ENCODE data around the gene MAEA.

MAEA gene

DNA sequence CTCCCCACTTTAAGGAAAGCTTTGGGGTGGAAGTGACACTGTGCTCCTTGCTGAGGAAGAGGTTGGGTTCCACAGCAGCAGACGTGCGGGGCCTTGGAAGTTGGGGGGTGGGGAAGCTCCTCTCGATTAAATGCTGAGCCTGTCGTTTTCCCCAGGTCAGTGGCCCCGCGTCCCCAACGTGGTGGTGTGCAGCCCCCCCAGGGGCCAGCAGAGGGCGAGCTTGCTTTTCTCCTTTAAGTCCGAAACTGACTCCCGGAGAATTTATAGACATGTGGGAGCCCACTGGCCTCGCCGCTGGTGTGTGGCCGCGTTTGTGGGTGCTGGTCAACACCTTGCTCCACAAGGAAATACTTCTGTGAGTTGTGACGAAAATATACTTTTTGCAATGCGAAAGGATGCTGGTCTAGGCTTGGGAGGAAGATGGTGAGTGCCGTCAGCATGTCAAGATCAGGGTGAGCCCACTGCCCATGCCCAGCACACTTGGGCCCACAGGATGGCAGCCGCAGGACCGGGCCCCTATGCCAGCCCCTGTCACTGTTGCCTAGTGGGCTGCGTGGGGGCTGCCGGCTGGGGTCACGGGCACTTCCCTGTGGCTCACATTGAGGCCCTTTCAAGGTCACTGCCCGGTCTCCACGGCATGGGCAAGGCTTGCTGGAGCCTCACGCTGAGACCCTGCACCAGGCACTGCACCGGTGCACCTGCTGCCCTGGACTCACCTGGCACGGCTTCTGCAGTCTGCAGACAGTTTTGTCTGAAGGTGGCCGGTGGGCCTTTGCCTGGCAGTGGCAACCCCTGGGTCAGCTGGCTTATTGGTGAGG is 66.7 kb downstream of the MAEA start:
- no peak overlapping the region for H3K4me3 ChIP-seq (ENCODE audit: low read length)
- no peak overlapping the region for H3K4me2 ChIP-seq (ENCODE audit: low read length)
- H3K9ac ChIP-seq (ENCODE audit: low read depth, low read length) = no peak overlapping the region
- peaks cover 48% of the 10 kb centered on the region for H3K36me3 ChIP-seq (ENCODE audit: insufficient read depth, low read length)
- H3K27me3 ChIP-seq (ENCODE audit: control insufficient read depth, insufficient read depth, low read length) = no peaks in the 10 kb centered on the region
- H3K9me3 ChIP-seq (replicated peaks; ENCODE audit: low read length) = no peaks in the 10 kb centered on the region
- H3K4me1 ChIP-seq (ENCODE audit: control insufficient read depth, insufficient read depth, low read length) = peaks cover 6% of the 10 kb centered on the region

DNA sequence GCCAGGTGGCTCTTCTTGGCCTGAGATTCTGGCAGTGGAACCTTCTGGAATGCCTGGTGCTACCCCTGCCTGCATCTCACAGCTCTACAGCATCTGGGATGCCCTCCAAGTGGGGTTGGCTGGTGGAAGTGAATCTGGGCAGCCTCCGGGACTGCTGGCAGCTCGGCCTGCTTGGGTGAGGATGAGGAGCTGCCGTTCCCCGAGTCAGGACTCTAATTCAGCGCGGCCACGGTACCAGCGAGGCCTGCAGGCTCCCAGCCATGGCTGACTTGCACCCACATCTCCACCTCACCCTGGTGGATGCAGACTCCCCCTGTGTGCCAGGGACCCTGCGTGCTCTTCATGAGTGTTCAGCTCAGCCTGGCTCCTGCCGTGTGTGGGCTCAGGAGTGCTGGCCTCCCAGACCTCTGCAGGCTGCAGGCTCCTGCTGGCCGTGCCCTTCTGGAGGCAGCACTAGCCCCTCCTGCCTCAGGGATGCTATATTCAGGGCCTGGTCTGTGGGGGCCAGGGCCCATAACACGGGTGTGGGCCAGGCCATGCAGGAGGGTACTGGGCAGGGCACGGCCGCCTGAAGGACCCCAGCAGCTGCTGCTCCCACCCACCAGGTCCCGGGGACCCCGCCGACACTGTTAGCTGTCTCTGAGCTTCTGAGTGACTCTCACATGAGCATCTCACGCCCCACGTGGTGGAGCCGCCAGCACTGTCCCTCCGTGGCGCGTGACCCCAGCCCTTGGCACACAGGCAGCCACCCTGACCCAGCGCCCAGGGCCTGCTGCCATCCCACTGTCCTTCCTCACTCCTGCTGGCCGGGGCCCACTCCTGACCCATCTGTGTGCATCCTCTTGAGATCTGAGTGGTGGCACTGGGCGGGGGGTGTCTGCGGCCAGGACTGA is 67.9 kb downstream of the MAEA start:
- Histone ChIP-seq H3K36me3 (ENCODE audit: insufficient read depth, low read length) (peaks cover 41% of the 10 kb centered on the region), H3K4me3 (ENCODE audit: low read length) (no peak overlapping the region), H3K4me1 (ENCODE audit: control insufficient read depth, insufficient read depth, low read length) (peaks cover 4% of the 10 kb centered on the region), H3K9me3 (replicated peaks; ENCODE audit: low read length) (no peaks in the 10 kb centered on the region), H3K27me3 (ENCODE audit: control insufficient read depth, insufficient read depth, low read length) (no peaks in the 10 kb centered on the region), H3K4me2 (ENCODE audit: low read length) (no peak overlapping the region), H3K9ac (ENCODE audit: low read depth, low read length) (no peak overlapping the region)

DNA sequence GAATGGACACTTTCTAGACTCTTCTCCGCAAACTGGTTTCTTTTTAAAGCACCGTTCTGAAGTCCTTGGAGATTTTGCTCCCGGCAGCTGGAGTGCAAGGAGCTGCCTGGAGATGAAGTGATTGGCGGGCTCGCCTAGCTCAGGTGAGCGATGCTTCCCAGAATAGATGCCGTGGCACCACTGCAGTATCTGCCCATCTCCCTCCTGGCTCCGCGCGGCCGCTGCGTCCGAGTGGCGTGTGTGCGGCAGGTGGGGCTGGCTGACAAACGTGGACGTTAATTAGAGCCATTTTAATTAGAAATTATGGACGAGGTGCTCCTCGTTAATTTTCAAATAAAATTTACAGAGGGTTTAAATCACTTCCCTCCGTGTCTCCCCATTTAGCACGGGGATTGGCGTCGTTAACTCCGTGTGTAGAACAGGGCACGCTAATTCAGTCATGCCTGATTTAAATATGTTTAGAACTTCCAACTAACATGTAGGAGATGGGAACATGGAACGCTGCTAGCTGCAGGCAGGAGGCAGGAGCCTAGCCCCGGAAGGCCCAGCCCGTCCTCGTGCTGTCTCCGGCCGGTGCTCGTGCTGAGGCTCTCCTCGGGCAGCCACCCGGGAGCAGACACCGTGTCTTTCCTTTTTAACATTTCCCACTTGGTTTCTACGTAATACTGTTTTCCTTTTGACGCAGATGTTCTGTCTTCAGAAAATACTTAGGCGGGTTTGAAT is 68.9 kb downstream of the MAEA start:
- Histone ChIP-seq H3K9me3 (replicated peaks; ENCODE audit: low read length) (no peaks in the 10 kb centered on the region), H3K27me3 (ENCODE audit: control insufficient read depth, insufficient read depth, low read length) (no peaks in the 10 kb centered on the region), H3K36me3 (ENCODE audit: insufficient read depth, low read length) (peaks cover 32% of the 10 kb centered on the region), H3K4me1 (ENCODE audit: control insufficient read depth, insufficient read depth, low read length) (peaks cover 4% of the 10 kb centered on the region), H3K4me2 (ENCODE audit: low read length) (no peak overlapping the region), H3K4me3 (ENCODE audit: low read length) (no peak overlapping the region), H3K9ac (ENCODE audit: low read depth, low read length) (no peak overlapping the region)

- no peak overlapping the region for H3K9ac ChIP-seq (ENCODE audit: low read depth, low read length)
- no peaks in the 10 kb centered on the region for H3K9me3 ChIP-seq (replicated peaks; ENCODE audit: low read length)
- no peak overlapping the region for H3K4me3 ChIP-seq (ENCODE audit: low read length)
- H3K27me3 ChIP-seq (ENCODE audit: control insufficient read depth, insufficient read depth, low read length) = no peaks in the 10 kb centered on the region
- H3K4me2 ChIP-seq (ENCODE audit: low read length) = no peak overlapping the region
- H3K4me1 ChIP-seq (ENCODE audit: control insufficient read depth, insufficient read depth, low read length) = peaks cover 4% of the 10 kb centered on the region
- H3K36me3 ChIP-seq (ENCODE audit: insufficient read depth, low read length) = peaks cover 32% of the 10 kb centered on the region
Measured at GRCh38 chr4:1359144-1359501, 69.4 kb downstream of the MAEA start.

DNA sequence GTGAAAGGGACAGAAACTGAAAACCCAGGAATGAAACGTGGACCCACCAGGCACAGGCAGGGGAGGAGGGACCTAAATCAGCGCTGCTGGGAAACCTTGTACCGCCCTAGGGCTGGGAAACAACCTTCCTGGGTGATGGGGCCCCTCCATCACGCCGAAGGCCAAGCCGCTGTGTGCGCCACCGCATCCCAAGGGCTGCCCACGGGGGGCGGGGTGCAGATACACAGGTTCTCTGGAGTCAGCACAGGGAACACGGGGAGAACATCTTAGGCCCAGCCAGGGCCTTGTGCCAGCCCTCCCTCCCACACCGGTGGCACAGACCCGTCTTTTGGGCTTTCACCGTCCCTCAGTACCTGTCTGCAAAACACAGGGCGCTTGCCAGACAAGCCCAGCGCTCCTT is 70.3 kb downstream of the MAEA start:
- peaks cover 29% of the 10 kb centered on the region for H3K36me3 ChIP-seq (ENCODE audit: insufficient read depth, low read length)

GRCh38 chr4:1360423-1361283 is 71.0 kb downstream of the MAEA start:
- Histone ChIP-seq H3K9ac (ENCODE audit: low read depth, low read length) (no peak overlapping the region), H3K36me3 (ENCODE audit: insufficient read depth, low read length) (peaks cover 25% of the 10 kb centered on the region), H3K9me3 (replicated peaks; ENCODE audit: low read length) (no peaks in the 10 kb centered on the region), H3K27me3 (ENCODE audit: control insufficient read depth, insufficient read depth, low read length) (no peaks in the 10 kb centered on the region), H3K4me1 (ENCODE audit: control insufficient read depth, insufficient read depth, low read length) (peaks cover 4% of the 10 kb centered on the region), H3K4me2 (ENCODE audit: low read length) (no peak overlapping the region), H3K4me3 (ENCODE audit: low read length) (no peak overlapping the region)

More for the DNA sequence above, 70.3 kb downstream of the MAEA start:
- no peaks in the 10 kb centered on the region for H3K27me3 ChIP-seq (ENCODE audit: control insufficient read depth, insufficient read depth, low read length)
- peaks cover 4% of the 10 kb centered on the region for H3K4me1 ChIP-seq (ENCODE audit: control insufficient read depth, insufficient read depth, low read length)
- H3K4me2 ChIP-seq (ENCODE audit: low read length) = no peak overlapping the region
- H3K9me3 ChIP-seq (replicated peaks; ENCODE audit: low read length) = no peaks in the 10 kb centered on the region
- H3K4me3 ChIP-seq (ENCODE audit: low read length) = no peak overlapping the region
- no peak overlapping the region for H3K9ac ChIP-seq (ENCODE audit: low read depth, low read length)

- Histone ChIP-seq H3K4me1 (ENCODE audit: control insufficient read depth, insufficient read depth, low read length) (peaks cover 4% of the 10 kb centered on the region), H3K4me2 (ENCODE audit: low read length) (no peak overlapping the region), H3K4me3 (ENCODE audit: low read length) (no peak overlapping the region), H3K36me3 (ENCODE audit: insufficient read depth, low read length) (peaks cover 26% of the 10 kb centered on the region), H3K9me3 (replicated peaks; ENCODE audit: low read length) (no peaks in the 10 kb centered on the region), H3K27me3 (ENCODE audit: control insufficient read depth, insufficient read depth, low read length) (no peaks in the 10 kb centered on the region), H3K9ac (ENCODE audit: low read depth, low read length) (no peak overlapping the region)
Measured at GRCh38 chr4:1361431-1361830, 71.7 kb downstream of the MAEA start.

GRCh38 chr4:1362046-1362445 is 72.4 kb downstream of the MAEA start:
- H3K9ac ChIP-seq (ENCODE audit: low read depth, low read length) = no peak overlapping the region

GRCh38 chr4:1362521-1362920 is 72.8 kb downstream of the MAEA start:
- H3K27me3 ChIP-seq (ENCODE audit: control insufficient read depth, insufficient read depth, low read length) = no peaks in the 10 kb centered on the region
- no peak overlapping the region for H3K4me3 ChIP-seq (ENCODE audit: low read length)
- H3K4me1 ChIP-seq (ENCODE audit: control insufficient read depth, insufficient read depth, low read length) = peaks cover 4% of the 10 kb centered on the region
- H3K4me2 ChIP-seq (ENCODE audit: low read length) = no peak overlapping the region
- H3K36me3 ChIP-seq (ENCODE audit: insufficient read depth, low read length) = peaks cover 25% of the 10 kb centered on the region
- no peak overlapping the region for H3K9ac ChIP-seq (ENCODE audit: low read depth, low read length)
- no peaks in the 10 kb centered on the region for H3K9me3 ChIP-seq (replicated peaks; ENCODE audit: low read length)

More at GRCh38 chr4:1362046-1362445, 72.4 kb downstream of the MAEA start:
- Histone ChIP-seq H3K27me3 (ENCODE audit: control insufficient read depth, insufficient read depth, low read length) (no peaks in the 10 kb centered on the region), H3K36me3 (ENCODE audit: insufficient read depth, low read length) (peaks cover 25% of the 10 kb centered on the region), H3K4me1 (ENCODE audit: control insufficient read depth, insufficient read depth, low read length) (peaks cover 4% of the 10 kb centered on the region), H3K9me3 (replicated peaks; ENCODE audit: low read length) (no peaks in the 10 kb centered on the region), H3K4me3 (ENCODE audit: low read length) (no peak overlapping the region), H3K4me2 (ENCODE audit: low read length) (no peak overlapping the region)

DNA sequence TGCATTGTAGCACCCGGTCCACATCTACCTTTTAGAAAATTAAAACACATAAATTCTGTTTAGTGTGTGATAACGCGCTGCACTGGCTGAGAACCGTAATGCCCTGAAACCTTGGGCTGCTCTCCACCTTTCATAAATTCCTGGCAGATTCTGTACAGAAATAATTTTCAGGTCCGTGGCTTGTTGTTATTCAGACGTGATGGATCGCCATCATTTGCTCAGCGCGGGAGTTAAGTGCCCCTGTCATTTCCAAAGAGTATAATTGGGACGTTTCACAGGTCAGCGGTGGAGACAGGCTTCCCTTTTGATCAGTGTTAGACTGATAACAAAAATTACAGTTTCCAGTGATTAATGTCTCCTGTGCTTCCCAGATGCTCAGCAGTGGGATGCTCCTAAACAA is 73.8 kb downstream of the MAEA start:
- no peak overlapping the region for H3K4me3 ChIP-seq (ENCODE audit: low read length)
- H3K4me2 ChIP-seq (ENCODE audit: low read length) = no peak overlapping the region
- no peaks in the 10 kb centered on the region for H3K9me3 ChIP-seq (replicated peaks; ENCODE audit: low read length)
- peaks cover 4% of the 10 kb centered on the region for H3K4me1 ChIP-seq (ENCODE audit: control insufficient read depth, insufficient read depth, low read length)
- peaks cover 25% of the 10 kb centered on the region for H3K36me3 ChIP-seq (ENCODE audit: insufficient read depth, low read length)
- no peak overlapping the region for H3K9ac ChIP-seq (ENCODE audit: low read depth, low read length)
- no peaks in the 10 kb centered on the region for H3K27me3 ChIP-seq (ENCODE audit: control insufficient read depth, insufficient read depth, low read length)
